Measurements from ENCODE around the gene TRMT11.
"Not testable (repeated sequence)": the region's sequence is repeated elsewhere in the genome, so short reads cannot be mapped to it uniquely, and the experiment has no call there.

TRMT11 gene

GRCh38 chr6:126056355-126057004, 70.1 kb downstream of the TRMT11 start:
- no peak for TF ChIP-seq CTCF (IDR thresholded peaks at IDR 0.05)
- Histone ChIP-seq H3K27ac (peak overlapping the region; percentile 99), H2AFZ (peak overlapping the region; percentile 39)

DNA sequence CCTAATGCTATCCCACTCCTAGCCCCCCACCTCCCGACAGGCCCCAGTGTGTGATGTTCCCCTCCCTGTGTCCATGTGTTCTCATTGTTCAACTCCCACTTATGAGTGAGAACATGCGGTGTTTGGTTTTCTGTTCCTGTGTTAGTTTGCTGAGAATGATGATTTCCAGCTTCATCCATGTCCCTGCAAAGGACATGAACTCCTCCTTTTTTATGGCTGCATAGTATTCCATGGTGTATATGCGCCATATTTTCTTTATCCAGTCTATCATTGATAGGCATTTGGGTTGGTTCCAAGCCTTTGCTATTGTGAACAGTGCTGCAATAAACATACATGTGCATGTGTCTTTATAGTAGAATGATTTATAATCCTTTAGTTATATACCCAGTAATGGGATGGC, 71.7 kb downstream of the TRMT11 start:
- Histone ChIP-seq H3K27ac (peak overlapping the region; percentile 99), H3K4me1 (peaks cover 70% of the 10 kb centered on the region)
- not testable (repeated sequence) for H3K4me2 ChIP-seq (ENCODE audit: low read length); H3K4me3 ChIP-seq (ENCODE audit: low read depth, low read length); H3K79me2 ChIP-seq; H3K27me3 ChIP-seq (ENCODE audit: control insufficient read depth, insufficient read depth, low read length); H3K36me3 ChIP-seq (ENCODE audit: control insufficient read depth, insufficient read depth, low read length); H3K9me3 ChIP-seq (ENCODE audit: control insufficient read depth, low read length); H2AFZ ChIP-seq; H3K9ac ChIP-seq

More at GRCh38 chr6:126056355-126057004, 70.1 kb downstream of the TRMT11 start:
- Histone ChIP-seq H3K36me3 (ENCODE audit: control insufficient read depth, insufficient read depth, low read length) (no peaks in the 10 kb centered on the region), H3K9me3 (ENCODE audit: control insufficient read depth, low read length) (peaks cover 4% of the 10 kb centered on the region), H3K9ac (no peak overlapping the region), H3K4me1 (peaks cover 78% of the 10 kb centered on the region), H3K27me3 (ENCODE audit: control insufficient read depth, insufficient read depth, low read length) (no peaks in the 10 kb centered on the region), H3K4me3 (ENCODE audit: low read depth, low read length) (no peak overlapping the region), H3K4me2 (ENCODE audit: low read length) (no peak overlapping the region), H3K79me2 (no peaks in the 10 kb centered on the region)

DNA sequence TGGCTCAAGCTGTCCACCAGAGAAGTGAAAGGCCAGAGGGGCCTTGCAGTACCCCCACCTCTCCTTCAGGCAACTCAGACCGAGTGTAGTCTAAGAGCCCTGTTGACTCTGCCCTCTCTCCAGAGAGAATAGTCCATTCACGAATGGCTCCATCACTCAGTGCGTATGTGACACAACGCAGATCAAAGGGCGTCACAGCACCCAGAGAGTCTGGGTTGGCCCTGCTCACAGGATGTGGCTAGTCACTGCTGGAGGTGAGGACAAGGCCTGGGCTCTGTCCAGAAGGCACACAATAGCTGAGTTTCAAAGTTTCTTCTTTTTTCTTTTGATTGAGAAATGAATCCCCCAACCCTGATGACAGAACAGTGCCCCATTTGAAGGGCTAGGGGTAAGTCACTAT, 74.1 kb downstream of the TRMT11 start:
- no peaks in the 10 kb centered on the region for H3K36me3 ChIP-seq (ENCODE audit: control insufficient read depth, insufficient read depth, low read length)
- H3K4me3 ChIP-seq (ENCODE audit: low read depth, low read length), result no peak overlapping the region
- peaks cover 69% of the 10 kb centered on the region for H3K4me1 ChIP-seq
- no peak overlapping the region for H3K4me2 ChIP-seq (ENCODE audit: low read length)
- TF ChIP-seq CTCF (IDR thresholded peaks at IDR 0.05), result no peak
- no peaks in the 10 kb centered on the region for H3K79me2 ChIP-seq
- peak overlapping the region; percentile 99 for H3K27ac ChIP-seq
- H3K27me3 ChIP-seq (ENCODE audit: control insufficient read depth, insufficient read depth, low read length), result no peaks in the 10 kb centered on the region
- no peak overlapping the region for H3K9ac ChIP-seq
- H3K9me3 ChIP-seq (ENCODE audit: control insufficient read depth, low read length), result peaks cover 4% of the 10 kb centered on the region
- peak overlapping the region; percentile 9 for H2AFZ ChIP-seq

DNA sequence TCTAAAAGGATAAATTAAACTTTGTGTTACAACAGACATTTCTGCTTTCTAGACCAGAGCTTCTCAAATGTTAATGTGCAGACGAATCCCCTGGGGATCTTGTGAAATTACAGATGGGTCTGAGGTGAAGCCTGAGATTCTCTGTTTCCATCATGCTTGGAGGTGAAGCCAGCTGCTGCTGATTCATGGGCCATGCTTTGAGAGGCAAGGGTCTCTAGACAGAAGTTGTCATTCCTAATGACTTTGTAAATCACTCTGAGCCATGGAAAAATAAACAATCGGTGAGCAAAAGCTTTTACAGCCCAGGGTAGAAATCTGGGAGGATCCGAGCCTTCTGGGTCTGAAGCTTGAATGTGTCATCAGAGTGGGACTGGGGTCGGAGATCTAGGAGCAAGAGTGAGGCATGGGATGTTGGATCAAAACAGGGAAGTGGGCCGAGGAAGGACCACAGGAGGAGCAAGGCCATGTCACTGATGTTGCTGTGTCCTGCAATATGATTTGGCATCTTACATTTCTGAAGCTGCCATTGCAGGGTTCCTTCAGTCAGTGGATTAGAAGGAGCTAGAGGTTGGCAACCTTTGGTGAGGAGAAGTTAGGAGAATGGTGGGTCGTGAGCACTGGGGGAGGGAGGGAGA, 77.3 kb downstream of the TRMT11 start:
- no peak overlapping the region for H3K4me2 ChIP-seq (ENCODE audit: low read length)
- no peak for TF ChIP-seq CTCF (IDR thresholded peaks at IDR 0.05)
- H3K79me2 ChIP-seq, result no peaks in the 10 kb centered on the region
- peaks cover 61% of the 10 kb centered on the region for H3K4me1 ChIP-seq
- no peak overlapping the region for H3K9ac ChIP-seq
- H3K27ac ChIP-seq, result peak overlapping the region; percentile 71
- H3K27me3 ChIP-seq (ENCODE audit: control insufficient read depth, insufficient read depth, low read length), result no peaks in the 10 kb centered on the region
- H3K9me3 ChIP-seq (ENCODE audit: control insufficient read depth, low read length), result no peaks in the 10 kb centered on the region
- no peak overlapping the region for H2AFZ ChIP-seq
- H3K36me3 ChIP-seq (ENCODE audit: control insufficient read depth, insufficient read depth, low read length), result no peaks in the 10 kb centered on the region
- H3K4me3 ChIP-seq (ENCODE audit: low read depth, low read length), result no peak overlapping the region

DNA sequence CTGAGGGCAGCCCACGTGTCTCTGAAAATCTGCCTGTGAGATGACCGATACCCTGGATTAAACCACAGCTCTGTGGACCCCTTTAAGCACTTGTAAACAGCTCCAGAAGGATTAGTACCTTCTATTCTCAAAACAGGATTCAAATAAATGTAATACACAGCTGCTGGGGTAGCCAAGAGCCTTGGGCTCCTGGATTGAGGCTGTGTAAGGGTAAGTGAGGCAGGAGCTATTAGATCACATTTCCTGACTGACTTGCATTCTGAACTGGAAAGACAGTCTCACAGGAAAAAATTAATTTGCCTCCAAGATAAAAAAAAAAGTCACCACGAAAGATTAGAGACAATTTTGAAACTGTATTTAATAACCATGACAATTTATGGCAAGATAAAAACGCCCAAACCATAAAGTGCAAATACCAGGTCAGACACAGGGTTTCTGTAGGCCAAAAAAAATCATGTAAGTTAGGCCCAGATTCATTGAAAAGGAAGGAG, 78.0 kb downstream of the TRMT11 start:
- Histone ChIP-seq H3K4me1 (peaks cover 58% of the 10 kb centered on the region), H3K36me3 (ENCODE audit: control insufficient read depth, insufficient read depth, low read length) (no peaks in the 10 kb centered on the region), H3K27ac (peak overlapping the region; percentile 71), H3K27me3 (ENCODE audit: control insufficient read depth, insufficient read depth, low read length) (no peaks in the 10 kb centered on the region), H2AFZ (peak overlapping the region; percentile 23), H3K79me2 (no peaks in the 10 kb centered on the region), H3K9me3 (ENCODE audit: control insufficient read depth, low read length) (no peaks in the 10 kb centered on the region), H3K4me3 (ENCODE audit: low read depth, low read length) (no peak overlapping the region), H3K9ac (no peak overlapping the region), H3K4me2 (ENCODE audit: low read length) (no peak overlapping the region)
- TF ChIP-seq CTCF (IDR thresholded peaks at IDR 0.05), result no peak

Data from parathyroid adenoma (tissue), 2 donors.